GM19023 (cell line): ENCODE results near the gene LCE1E.

ENCODE experiments used
- ATAC-seq: cut with Tn5 transposase; IDR thresholded peaks from one replicate; pipeline ENCODE4 v1.9.1; 2021; ENCODE audit warnings: mild to moderate bottlenecking, moderate library complexity; ENCODE audit not compliant: unreplicated experiment

Gene LCE1E, protein sequence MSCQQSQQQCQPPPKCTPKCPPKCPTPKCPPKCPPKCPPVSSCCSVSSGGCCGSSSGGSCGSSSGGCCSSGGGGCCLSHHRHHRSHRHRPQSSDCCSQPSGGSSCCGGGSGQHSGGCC

DNA sequence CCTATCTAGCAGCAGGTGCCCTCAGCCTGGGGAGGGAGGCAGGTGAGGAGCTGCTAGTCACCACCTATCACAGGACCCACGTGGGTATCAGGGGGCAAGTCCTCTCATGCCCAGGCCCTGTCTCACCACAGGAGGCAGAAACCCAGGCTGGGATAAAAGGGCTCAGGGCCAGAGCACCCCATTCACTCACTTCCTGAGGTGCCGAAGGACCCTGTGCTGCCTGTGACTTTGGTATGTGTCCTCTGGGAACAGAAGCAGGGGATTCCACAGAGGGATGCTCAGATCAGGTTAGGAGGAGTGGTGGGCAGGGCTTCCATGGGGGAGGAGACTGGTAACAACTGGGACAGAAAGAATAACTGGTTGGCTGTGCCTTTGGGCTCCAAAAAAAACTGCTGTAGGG is at the start of gene LCE1E:
Gene LCE1E, plus strand, starts transcription at position 181 of the 400 bp plus-strand sequence. CDS start 1,043 bp downstream, outside the sequence.
- no peak for ATAC-seq

DNA sequence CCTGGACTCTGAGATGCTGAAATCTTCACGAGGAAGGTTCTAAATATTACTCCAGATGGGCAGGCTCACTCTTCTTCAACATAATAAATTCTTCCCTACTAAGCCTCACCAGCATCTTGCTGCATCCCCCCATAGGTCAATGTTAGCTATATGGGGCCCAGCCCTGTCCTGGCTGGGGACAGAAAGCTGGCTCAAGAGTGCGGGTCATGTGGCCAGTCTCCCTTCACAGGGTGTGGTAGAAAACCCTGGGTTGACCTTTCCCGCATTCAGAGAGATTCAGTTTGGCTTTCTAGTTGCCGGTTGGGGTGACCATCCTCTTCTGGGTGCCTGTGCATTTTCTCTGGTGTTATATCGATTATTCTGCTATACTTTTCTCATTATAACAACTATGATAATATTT is 48.1 kb upstream of the LCE1E start:
- ATAC-seq = no peak

DNA sequence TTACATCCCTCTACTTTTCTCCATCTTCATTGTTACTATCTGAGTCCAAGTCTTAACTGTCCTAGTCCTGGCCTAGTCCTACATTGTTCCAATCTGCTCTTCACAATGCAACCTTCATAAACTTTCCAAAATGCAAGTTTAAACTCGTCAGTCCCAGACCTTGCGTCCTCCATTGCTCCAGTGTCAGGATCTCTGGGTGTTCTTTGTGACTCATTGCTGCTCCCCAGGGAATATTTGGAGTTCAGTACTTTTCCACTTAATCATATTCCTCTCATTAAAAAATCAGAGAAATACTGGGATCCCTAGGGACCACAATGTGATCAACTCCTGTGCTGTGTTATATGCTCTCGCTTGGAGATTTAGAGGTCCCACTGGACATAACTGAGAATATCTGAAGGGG is 46.2 kb upstream of the LCE1E start:
- ATAC-seq = no peak

DNA sequence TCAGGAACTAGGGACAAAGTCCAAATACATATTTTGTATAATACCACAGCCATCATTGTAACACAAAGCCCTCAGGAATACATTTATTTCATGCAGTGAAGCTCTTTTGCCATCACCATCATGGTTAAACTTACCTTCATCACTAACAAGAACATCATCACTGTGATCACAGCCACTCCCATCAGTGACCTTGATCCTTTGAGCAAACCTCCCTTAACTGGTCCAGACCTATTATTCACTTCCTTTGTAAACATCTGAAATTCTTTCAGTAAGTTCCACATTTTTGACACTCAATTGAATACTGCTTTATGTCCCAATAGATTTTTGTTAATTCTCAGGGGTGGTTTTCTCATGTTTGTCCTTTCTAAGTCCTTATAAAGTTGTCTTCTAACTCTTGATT is 44.4 kb upstream of the LCE1E start:
- no peak for ATAC-seq

DNA sequence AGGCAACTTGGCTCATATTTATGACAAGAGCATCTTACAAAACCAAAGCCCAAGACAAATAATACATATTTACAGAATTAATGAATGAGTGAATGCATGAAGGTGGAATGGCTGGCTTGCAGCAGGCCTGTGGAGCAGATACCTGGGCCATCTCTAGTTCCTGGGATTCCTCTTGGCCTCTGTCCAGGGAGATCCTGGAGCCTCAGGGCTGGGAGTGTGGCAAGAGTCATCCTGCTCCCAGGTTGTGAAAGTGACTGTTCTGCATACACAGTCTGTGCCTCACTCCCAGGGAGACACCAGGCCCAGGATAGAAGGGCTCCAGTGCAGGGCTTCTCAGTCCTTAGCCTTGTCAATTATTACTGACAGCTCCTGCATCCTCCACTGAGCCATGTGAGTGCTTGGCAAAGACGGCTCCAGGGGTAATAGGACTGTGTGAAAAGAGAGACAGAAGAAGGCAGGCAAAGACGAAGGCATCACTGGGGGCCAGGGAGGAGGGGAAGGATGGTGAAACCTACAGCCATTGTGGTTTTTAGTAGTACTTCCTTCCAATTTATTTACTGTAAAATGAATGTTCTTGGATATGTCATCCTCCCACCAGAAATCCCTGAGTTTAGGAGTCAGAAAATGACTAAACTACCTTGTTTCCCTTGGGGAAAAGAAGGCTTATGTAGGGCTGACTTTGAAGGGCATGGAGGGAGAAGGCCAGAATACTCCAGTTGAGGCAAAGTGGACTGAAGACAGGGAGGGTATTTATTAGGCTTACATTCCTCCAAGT is 42.5 kb upstream of the LCE1E start:
- no peak for ATAC-seq

DNA sequence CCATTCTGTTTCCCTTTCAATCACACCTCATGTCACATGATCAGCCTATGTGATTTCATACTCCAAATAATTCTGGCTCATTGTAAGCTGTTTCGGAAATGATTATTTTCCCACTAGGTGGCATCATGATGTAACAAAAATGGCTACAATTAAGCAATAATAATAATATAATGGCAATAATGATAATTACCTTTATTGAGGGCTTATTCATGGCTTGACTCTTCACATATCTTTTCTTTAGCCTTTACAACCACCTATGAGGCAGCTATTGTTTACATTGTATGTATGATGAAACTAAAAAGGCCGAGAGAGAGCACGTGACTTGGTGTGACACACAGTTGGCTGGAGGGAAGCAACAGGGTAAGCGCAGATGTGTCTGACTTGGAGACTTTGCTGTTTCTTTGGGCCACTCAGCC is 40.8 kb upstream of the LCE1E start:
- no peak for ATAC-seq

DNA sequence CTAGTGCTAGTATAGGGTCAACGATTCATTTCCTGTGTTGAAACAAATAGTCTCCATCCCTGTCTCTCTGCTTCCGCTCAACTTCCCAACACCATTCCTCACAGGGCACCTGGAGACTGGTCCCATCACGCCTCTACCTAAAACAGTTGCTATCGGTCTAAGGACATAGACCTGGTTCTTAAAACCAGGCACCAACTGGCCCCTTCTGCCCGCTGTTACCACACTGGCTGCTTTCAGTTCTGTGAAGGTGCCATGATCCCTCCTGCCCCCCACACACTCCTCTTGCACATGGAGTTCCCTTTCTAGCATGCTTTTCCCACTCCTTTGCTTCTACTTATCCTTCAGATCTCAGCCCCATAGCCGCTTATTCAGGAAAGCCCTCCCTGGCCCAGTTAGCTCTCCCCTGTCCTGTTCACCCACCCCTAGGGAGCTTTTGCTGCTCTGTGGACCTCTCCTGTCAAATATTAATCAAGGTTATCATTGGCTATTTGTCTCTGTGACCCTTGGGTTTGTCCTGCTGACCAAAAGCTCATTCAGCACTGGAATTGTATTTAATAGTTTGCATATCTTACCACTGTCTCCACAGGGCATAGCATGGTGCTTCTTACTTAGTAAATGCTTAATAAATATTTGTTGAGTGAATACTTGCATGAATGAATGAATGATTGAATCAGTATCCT is 40.2 kb upstream of the LCE1E start:
- no peak for ATAC-seq

DNA sequence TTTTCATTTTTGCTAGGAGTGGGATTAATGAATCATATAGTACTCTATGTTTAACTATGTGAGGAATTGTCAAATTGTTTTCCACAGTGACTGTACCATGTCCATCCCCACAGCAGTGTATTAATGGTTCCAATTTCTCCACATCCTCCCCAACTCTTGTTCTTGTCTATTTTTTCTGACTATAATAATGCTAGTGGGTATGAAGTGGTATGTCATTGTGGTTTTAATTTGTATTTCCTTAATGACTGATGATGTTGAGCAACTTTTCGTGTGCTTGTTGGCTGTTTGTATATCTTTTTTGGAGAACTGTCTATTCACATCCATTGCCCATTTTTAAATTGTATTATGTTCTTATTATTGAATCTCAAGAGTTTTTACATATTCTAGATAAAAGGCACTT is 38.2 kb upstream of the LCE1E start:
- no peak for ATAC-seq

DNA sequence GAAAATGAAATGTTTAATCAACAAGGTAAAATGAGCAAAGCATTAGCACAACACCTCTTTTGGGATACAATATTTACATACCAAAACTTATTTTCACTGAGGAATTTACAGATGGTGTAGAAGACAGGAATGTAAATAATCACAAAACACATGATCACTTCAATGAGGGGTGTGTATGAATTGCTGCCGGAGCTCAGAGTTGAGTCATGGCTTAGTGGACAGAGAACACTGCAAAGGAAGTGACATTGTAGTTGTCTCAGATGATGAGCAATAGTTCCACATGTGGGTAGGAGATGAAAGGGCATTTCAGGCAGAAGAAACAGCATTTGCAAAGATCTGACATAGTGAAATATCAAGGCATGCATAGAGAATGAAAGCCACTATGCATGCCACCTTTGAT is 33.8 kb upstream of the LCE1E start:
- no peak for ATAC-seq

DNA sequence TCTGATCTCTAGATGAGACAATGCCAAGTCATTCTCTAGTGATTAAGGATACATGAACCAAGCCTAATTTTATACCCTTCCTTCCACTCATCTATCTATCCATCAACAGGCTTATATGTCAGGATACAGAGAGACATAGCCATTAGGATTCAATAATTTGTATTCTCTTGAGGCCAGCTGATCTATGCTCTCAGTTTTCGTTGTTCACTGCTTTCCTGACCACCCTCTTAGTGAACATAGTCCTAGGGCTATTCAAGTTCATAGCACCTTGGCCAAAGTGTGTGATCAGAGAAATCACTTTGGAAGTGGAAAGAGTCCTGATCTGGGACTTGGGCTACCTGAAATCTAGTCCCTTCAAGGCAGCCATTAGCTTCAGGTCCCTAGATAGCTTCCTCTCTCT is 32.5 kb upstream of the LCE1E start:
- no peak for ATAC-seq

DNA sequence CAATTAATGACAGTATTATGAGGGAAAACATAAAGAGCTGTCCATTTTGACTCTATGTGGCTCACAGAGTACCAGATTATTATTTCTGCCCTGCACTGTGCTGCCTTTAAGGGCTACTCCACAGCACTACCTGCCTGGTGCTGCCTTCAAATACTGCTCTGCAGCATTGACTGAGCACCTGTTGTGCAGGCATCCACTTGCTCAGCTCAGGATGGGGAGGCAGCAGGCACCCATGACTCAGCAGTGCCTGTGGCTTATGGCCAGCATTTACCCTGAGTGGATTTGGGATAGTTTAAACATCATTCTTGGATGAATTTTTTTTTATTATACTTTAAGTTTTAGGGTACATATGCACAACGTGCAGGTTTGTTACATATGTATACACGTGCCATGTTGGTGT is 29.2 kb upstream of the LCE1E start:
- no peak for ATAC-seq

DNA sequence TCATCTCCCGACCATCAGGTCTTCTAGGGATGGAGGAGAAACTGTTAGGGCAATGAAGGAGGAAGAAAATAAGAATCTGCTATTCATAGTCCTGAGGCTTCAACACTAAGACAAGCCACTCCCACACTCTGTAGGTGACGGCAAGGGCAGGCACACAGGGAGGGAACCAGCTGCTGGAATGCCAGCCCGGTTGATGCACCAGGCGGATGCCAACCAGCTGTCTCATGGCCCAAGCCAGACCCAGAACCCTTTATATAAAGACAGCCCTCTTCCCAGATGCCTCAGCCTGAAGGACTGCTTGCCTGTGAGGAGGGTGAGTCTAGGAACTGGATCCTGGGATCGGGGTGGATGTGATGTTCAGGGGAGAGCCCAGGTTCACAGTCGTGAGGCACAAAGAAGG is 28.3 kb upstream of the LCE1E start, which contains the start of gene KPRP:
Gene KPRP, plus strand, starts transcription at position 279 of the 400 bp plus-strand sequence. CDS start 1,564 bp downstream, outside the sequence.
- no peak for ATAC-seq

DNA sequence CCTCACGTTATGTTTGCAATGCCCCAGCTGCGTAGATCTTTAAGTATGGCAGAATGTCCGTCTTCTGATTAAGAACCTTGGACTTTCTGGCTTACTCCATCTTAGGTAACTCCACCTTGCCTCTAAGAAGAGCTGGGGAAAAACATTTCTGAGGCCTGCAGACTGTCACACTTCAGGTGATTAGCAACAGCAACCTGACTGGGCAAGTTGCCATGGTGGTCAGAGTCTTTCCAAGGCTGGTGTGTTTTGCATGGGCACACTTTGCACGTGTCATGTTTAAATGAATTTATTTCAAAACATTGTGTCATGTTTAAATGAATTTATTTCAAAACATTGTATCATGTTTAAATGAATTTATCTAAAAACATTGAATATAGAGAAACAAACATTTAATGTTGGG is 27.4 kb upstream of the LCE1E start:
- no peak for ATAC-seq

DNA sequence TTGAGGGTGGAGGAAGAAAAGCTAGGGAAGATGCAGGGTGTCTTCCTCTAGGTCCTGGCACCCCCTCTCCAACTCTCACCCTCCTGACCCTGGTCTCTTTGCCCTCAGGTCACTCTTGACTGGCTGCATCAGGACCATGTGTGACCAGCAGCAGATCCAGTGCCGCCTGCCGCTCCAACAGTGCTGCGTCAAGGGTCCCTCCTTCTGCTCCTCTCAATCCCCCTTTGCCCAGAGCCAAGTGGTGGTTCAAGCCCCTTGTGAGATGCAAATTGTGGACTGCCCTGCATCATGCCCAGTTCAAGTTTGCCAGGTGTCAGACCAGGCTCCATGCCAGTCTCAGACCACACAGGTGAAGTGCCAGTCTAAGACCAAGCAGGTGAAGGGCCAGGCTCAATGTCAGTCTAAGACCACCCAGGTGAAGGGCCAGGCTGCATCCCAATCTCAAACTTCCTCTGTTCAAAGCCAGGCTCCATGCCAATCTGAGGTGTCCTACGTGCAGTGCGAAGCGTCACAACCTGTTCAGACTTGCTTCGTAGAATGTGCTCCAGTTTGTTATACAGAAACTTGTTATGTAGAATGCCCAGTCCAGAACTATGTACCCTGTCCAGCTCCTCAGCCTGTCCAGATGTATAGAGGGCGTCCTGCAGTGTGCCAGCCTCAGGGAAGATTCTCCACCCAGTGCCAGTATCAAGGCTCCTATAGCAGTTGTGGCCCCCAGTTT is 26.4 kb upstream of the LCE1E start:
- ATAC-seq = no peak

DNA sequence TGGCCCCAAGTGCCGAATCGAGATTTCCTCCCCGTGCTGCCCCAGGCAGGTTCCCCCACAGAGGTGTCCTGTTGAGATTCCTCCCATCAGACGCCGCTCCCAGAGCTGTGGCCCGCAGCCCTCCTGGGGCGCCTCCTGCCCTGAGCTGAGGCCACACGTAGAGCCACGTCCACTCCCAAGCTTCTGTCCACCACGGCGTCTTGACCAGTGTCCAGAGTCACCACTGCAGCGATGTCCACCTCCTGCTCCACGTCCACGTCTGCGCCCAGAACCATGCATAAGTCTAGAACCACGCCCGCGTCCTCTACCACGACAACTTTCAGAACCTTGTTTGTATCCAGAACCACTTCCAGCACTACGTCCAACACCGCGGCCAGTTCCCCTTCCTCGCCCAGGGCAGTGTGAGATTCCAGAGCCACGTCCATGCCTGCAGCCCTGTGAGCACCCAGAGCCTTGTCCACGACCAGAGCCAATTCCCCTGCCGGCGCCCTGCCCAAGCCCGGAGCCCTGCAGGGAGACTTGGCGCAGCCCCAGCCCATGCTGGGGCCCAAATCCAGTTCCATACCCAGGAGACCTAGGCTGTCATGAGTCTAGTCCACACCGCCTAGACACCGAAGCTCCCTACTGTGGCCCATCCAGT is 25.4 kb upstream of the LCE1E start:
- no peak for ATAC-seq

DNA sequence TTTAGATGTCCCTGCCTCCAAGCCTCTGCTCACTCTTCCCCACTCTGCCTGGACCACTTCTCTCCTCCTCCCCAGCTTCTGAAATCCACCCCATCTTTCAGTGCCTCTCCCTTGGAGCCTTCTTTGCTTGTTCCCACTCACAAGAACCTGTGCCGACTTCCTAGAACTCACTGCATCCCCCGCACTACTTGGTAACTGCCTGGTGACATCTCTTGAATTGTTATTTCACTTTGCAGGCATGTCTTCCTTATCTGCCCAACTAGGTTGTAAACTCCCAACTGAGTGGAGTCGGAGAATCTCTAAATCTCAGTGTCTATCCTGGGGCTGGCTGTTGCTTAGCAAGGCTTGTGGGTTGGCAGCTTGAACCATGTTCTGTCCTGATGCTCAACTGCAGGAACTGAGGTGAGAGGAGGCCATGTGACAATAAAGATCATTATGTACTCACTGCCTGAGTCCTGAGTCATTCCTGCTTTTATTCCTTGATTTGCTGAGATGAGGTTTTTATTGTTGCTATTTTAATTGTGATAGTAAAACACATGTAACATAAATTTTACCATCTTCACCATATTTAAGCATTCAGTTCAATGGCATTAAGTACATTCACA is 24.3 kb upstream of the LCE1E start:
- ATAC-seq = no peak

DNA sequence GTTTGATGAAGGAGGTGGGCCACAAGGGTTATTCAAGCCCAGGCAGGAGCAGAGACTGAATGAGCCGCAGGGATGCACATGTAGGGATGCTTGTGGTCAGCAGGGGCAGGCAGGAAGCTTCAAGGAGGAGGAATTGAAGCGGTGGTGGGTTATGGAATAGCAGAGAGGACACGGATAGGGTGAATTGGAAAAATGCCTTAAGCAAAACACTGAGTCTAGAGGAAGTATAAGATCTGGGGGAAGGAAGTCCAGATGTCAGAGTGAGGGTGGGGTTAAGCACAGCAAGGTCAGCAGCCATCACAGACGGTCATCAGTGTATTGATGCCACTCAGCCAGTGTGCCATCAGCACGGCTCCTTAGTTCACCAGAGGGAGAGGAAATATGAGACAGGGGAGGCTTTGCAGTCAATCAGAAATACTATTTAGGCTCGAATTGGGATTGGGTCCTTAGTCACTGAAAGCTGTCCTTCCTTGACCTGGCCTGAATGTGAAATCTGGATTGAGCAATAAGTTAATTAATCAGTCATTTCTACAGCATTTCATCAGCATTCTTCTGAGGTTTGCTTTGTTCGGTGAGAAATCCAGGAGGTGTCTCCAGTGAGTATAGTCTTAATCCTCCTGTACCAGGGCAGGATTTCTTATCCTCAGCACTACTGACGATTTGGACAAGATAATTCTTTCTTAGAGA is 17.1 kb upstream of the LCE1E start:
- ATAC-seq = no peak

DNA sequence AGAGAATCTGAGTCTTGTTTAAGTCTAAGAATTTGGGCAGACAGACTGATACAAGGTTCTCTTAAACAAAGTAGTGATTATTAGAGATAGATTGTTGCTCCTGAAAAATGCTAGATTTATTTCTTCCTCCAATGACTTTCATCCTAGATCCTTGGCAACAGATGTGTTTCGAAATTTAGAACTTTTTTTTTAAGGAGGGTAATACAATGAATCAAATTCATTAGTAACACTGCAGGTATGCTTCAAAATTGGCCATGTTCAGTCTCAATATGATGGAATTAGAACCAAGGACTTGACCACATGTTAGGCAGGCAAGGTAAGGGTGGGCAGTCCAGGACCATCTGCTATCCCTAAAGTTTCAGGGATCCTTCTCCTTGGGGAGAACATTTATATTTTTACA is 15.6 kb upstream of the LCE1E start:
- ATAC-seq = no peak

DNA sequence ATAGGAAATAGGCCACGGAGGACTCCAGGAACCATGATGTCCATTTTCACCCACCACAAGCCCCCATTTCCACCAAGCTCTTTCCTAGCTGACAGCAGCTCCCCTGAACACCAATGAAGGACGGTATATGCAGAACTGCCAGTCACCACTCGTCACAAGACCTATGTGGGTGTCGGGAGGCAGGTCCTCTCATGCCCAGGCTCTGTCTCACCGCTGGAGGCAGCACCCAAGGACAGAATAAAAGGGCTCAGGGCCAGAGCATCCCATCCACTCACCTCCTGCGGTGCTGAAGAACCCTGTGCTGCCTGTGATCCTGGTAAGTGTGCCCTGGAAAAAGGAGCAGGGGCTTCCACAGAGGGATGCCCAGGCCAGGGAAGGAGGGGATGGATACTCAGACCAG is 11.2 kb upstream of the LCE1E start, which contains the start of gene LCE1F:
Gene LCE1F, plus strand, starts transcription at position 266 of the 400 bp plus-strand sequence. CDS start 1,232 bp downstream, outside the sequence.
- no peak for ATAC-seq

DNA sequence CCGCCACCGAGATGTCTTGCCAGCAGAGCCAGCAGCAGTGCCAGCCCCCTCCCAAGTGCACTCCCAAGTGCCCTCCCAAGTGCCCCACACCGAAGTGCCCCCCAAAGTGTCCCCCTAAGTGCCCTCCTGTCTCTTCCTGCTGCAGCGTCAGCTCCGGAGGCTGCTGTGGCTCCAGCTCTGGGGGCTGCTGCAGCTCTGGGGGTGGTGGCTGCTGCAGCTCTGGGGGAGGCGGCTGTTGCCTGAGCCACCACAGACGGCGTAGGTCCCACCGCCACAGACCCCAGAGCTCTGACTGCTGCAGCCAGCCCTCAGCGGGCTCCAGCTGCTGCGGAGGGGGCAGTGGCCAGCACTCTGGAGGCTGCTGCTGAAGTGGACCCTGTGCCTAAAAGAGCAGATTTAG is 9.7 kb upstream of the LCE1E start:
- no peak for ATAC-seq
